Sigmoid colon (tissue), 7 donors: ENCODE results near the gene CACNA1C. TPM values are rescaled to one million over a fixed set of nuclear protein-coding genes. Genes with fewer than 3 reads are reported as not detected.

Experiments used
- DNase-seq: peaks from one replicate; pipeline ENCODE4 v3.0.0-alpha.2; 2019
- H3K27ac ChIP-seq, 4 donors: fragments of 200-600 bp; sonication (generic); one replicate each; pipeline ENCODE4 v1.5.1; 2016 to 2019; ENCODE audit warnings: mild to moderate bottlenecking in 1 of 4
- H3K27me3 ChIP-seq, 3 donors: fragments of 200-600 bp; sonication (generic); one replicate each; pipeline ENCODE4 v1.5.1; 2019; ENCODE audit warnings: mild to moderate bottlenecking in 1 of 3
- H3K36me3 ChIP-seq, 4 donors: fragments of 200-600 bp; sonication (generic); one replicate each; pipeline ENCODE4 v1.5.1; 2016 to 2019
- H3K4me1 ChIP-seq, 4 donors: fragments of 200-600 bp; sonication (generic); one replicate each; pipeline ENCODE4 v1.5.1; 2017 to 2019
- H3K4me3 ChIP-seq, 4 donors: fragments of 200-600 bp; sonication (generic); one replicate each; pipeline ENCODE4 v1.5.1; 2017 to 2019; ENCODE audit warnings: mild to moderate bottlenecking in 2 of 4, moderate library complexity in 1 of 4
- H3K9me3 ChIP-seq, 4 donors: fragments of 200-600 bp in 3 of 4; sonication (generic) in 3 of 4; one replicate each; pipeline versions ENCODE4 v1.5.1 to v1.6.1; 2013 to 2019
- EP300 ChIP-seq, 4 donors: sonication (generic); formaldehyde crosslinking; IDR thresholded peaks; one replicate each; pipeline ENCODE4 v1.6.1; 2017; ENCODE audit warnings: antibody characterized with exemption in 4 of 4
- POLR2A ChIP-seq, 2 donors: fragments of 450-650 bp; IDR thresholded peaks; one replicate each; pipeline ENCODE4 v1.6.1; 2016; ENCODE audit warnings: antibody characterized with exemption in 2 of 2, mild to moderate bottlenecking in 2 of 2, moderate library complexity in 2 of 2
- POLR2AphosphoS5 ChIP-seq, 4 donors: sonication (generic); formaldehyde crosslinking; IDR thresholded peaks; one replicate each; pipeline ENCODE4 v1.6.1; 2017; ENCODE audit warnings: antibody characterized with exemption in 4 of 4
- WGBS, 2 donors: extraction: QIAGEN DNeasy Blood & Tissue Kit; methylation state at CpG; one replicate each; pipeline ENCODE4 v1.1.7; 2013; 5-methylcytosine and 5-hydroxymethylcytosine counted together
- intact Hi-C: fragments of 100-400 bp; cut with DNase I; formaldehyde crosslinking; loops from one replicate; pipeline ENCODE4 v1.15.1; 2023
- polyA plus RNA-seq, 3 donors: library from polyadenylated mRNA; stranded (reverse); fragments of 200-250 nt; gene quantifications; one replicate each; pipeline ENCODE4 v1.2.3, GENCODE V29; 2013
- total RNA-seq, 4 donors: library from RNA; depleted of rRNA; stranded (reverse); fragments of >200 nt; gene quantifications; one replicate each; pipeline ENCODE4 v1.1.0, GENCODE V29; 2016
- TF ChIP-seq, protein P1 (sequence below), 4 experiments: fragments of 450-650 bp in 3 of 4; fragments of 200-600 bp in 1 of 4; IDR thresholded peaks; one replicate each; pipeline ENCODE4 v1.5.1; 2016 to 2019; ENCODE audit warnings: antibody characterized with exemption in 4 of 4, mild to moderate bottlenecking in 3 of 4, moderate library complexity in 2 of 4
- donor health status: healthy with polysubstance abuse.
- donor health status: Bipolar disorder and iron deficiency.
- donor health status: healthy.

The CACNA1C gene
- total and polyA plus RNA-seq, 7 donors: 0.46 to 213 (median 62.0) TPM

DNA sequence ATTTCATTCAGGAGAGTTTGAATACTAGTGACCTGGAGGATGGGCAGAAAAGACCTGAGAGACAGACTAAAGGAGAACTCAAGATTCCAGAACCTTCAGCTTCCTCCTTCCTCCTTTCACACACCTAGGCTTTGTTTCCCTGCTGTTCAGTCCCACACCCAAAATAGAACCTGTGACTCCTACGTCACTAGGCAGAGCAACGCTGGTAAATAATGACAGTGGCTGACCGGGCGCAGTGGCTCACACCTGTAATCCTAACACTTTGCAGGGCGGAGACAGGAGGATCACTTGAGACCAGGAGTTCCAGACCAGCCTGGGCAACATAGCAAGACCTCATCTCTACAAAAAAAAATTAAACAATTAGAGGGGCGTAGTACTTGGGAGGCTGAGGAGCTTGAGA lies 575.6 kb downstream of the CACNA1C start:
- Histone ChIP-seq H3K36me3 (peaks cover 9 to 77% (median 29%) of the 10 kb centered on the region in 4 donors), H3K9me3 (no peaks in the 10 kb centered on the region), H3K4me1 (no peaks in the 10 kb centered on the region), H3K4me3 (no peak overlapping the region), H3K27ac (no peak overlapping the region), H3K27me3 (no peaks in the 10 kb centered on the region)
- TF ChIP-seq EP300 (IDR thresholded peaks at IDR 0.05) (no peak), POLR2A (IDR thresholded peaks at IDR 0.05) (no peak), POLR2AphosphoS5 (IDR thresholded peaks at IDR 0.05) (no peak)
- TF ChIP-seq, protein P1, sequence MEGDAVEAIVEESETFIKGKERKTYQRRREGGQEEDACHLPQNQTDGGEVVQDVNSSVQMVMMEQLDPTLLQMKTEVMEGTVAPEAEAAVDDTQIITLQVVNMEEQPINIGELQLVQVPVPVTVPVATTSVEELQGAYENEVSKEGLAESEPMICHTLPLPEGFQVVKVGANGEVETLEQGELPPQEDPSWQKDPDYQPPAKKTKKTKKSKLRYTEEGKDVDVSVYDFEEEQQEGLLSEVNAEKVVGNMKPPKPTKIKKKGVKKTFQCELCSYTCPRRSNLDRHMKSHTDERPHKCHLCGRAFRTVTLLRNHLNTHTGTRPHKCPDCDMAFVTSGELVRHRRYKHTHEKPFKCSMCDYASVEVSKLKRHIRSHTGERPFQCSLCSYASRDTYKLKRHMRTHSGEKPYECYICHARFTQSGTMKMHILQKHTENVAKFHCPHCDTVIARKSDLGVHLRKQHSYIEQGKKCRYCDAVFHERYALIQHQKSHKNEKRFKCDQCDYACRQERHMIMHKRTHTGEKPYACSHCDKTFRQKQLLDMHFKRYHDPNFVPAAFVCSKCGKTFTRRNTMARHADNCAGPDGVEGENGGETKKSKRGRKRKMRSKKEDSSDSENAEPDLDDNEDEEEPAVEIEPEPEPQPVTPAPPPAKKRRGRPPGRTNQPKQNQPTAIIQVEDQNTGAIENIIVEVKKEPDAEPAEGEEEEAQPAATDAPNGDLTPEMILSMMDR (IDR thresholded peaks at IDR 0.05): no peak
- no peak for DNase-seq
- intact Hi-C loops: no loop called here
- 32 to 84% methylated on average over 6 of the region's 6 CpGs for WGBS, 2 donors

DNA sequence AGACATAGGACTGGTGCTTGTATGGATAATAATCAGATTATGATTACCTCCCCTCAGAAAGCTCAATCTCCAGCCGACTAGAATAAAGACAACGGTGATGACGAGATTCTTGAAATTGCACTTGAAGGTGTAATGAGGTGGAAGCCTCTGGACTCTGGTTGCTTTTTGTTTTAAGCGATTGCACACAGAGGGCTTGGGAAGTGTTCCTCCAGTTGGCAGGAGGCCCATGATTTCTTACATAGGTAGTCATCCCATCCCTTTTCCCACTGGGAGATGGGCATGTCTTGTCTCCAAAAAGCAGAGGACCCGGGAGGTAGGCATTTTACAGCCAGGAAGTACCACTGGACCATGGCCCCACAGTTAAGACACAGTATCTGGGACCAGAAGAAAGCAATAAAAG lies 576.3 kb downstream of the CACNA1C start:
- WGBS, 2 donors: 87 to 91% methylated on average over 5 of the region's 5 CpGs
- intact Hi-C loops: no loop called here

DNA sequence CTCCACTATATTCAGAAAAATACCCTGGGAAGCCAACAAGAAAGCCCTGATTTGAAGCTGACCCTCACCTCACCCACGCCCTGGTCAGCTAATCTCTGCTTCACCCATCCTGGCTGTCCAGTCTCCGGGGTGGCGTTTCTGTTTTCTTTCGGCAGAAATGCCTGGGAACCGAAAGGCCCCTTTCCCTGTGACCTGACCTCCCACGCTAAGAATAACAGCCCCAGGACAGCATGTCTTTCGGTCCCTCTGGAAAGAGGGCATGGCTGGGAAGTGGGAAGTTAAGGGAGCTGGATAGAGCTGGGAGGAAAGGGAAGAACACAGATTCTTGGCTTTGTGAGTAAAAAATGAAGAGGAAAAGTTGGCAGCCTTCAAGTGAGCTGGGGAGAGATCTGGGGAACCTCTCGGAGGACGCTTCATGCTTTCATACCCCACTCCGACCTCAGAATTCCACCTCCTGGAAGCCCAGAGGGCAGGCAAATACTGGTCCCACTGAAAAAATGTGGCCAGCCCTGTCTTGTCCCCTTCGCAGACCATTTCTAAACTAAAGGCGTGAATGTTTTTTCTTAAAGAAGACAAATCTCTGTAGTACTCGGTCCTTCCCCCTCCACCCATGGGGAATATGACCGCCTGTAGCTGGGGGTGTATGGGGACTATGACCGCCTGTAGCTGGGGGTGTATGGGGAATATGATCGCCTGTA lies 579.0 kb downstream of the CACNA1C start:
- TF ChIP-seq, protein P1 (IDR thresholded peaks at IDR 0.05): no peak
- no peak for TF ChIP-seq POLR2AphosphoS5 (IDR thresholded peaks at IDR 0.05)
- no peak for TF ChIP-seq POLR2A (IDR thresholded peaks at IDR 0.05)
- no peak for TF ChIP-seq EP300 (IDR thresholded peaks at IDR 0.05)
- no peaks in the 10 kb centered on the region for H3K4me1 ChIP-seq
- H3K27me3 ChIP-seq: no peaks in the 10 kb centered on the region
- H3K9me3 ChIP-seq: no peaks in the 10 kb centered on the region
- WGBS, 2 donors: 90 to 94% methylated on average over 16 of the region's 16 CpGs
- no peak for DNase-seq
- H3K4me3 ChIP-seq: no peak overlapping the region
- peaks cover 10 to 75% (median 27%) of the 10 kb centered on the region in 4 donors for H3K36me3 ChIP-seq
- intact Hi-C loops: no loop called here
- peak overlapping the region in 2 of 4 donors; percentile 12 to 19 for H3K27ac ChIP-seq

More for the DNA sequence above, 576.3 kb downstream of the CACNA1C start:
- H3K27ac ChIP-seq: no peak overlapping the region
- peaks cover 7 to 77% (median 31%) of the 10 kb centered on the region in 4 donors for H3K36me3 ChIP-seq
- no peaks in the 10 kb centered on the region for H3K9me3 ChIP-seq
- no peak for TF ChIP-seq POLR2A (IDR thresholded peaks at IDR 0.05)
- TF ChIP-seq EP300 (IDR thresholded peaks at IDR 0.05): no peak
- no peak for TF ChIP-seq POLR2AphosphoS5 (IDR thresholded peaks at IDR 0.05)
- TF ChIP-seq, protein P1 (IDR thresholded peaks at IDR 0.05): no peak
- H3K4me1 ChIP-seq: no peaks in the 10 kb centered on the region
- no peak for DNase-seq
- no peak overlapping the region for H3K4me3 ChIP-seq
- no peaks in the 10 kb centered on the region for H3K27me3 ChIP-seq

DNA sequence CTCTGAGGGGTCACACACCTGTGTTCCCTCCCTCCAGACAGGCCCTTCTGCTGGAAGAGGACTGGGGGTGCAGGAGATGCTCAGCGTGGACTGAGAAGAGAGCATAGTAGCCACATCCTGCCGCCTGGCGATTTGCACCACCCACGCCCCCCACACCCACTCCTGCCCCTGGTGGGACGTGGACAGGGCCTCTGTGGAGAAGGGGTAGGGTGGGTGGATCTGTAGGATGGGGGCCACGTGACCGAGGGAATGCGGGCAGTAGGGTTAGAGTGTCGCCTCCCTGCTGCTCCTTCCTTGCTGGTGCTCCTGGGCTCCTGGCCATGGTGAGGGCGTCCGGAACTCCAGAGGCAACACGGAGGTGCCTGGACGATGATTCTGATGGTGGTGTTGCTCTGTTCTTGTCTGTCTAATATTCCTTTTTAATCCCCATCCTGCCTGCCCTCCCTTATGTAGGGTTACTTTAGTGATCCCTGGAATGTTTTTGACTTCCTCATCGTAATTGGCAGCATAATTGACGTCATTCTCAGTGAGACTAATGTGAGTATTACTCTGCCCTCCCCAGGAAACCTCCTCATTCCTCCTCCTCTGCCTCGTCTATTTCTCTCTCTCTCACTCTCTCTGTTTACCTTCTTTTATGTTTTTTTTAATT lies 580.5 kb downstream of the CACNA1C start:
- no peak overlapping the region for H3K27ac ChIP-seq
- H3K4me1 ChIP-seq: no peaks in the 10 kb centered on the region
- WGBS, 2 donors: 76 to 87% methylated on average over 16 of the region's 16 CpGs
- DNase-seq: peak; percentile 46
- intact Hi-C loops: no loop called here
- no peak overlapping the region for H3K4me3 ChIP-seq
- TF ChIP-seq, protein P1 (IDR thresholded peaks at IDR 0.05): no peak
- TF ChIP-seq POLR2AphosphoS5 (IDR thresholded peaks at IDR 0.05) (no peak), EP300 (IDR thresholded peaks at IDR 0.05) (no peak), POLR2A (IDR thresholded peaks at IDR 0.05) (no peak)
- H3K36me3 ChIP-seq: peaks cover 10 to 63% (median 20%) of the 10 kb centered on the region in 4 donors
- H3K27me3 ChIP-seq: no peaks in the 10 kb centered on the region
- no peaks in the 10 kb centered on the region for H3K9me3 ChIP-seq
